OCI-LY3 (cell line): ENCODE data around the gene RGS8.

Experiments used
- H2AFZ ChIP-seq: fragments of 200-600, 300-600 bp; shearing (Covaris generic); 2 replicates; pipeline ENCODE4 v1.6.0; 2014; ENCODE audit warnings: antibody characterized with exemption, low read depth, low read length
- H3K27ac ChIP-seq: fragments of 200-600, 300-600 bp; sonication (generic); 2 replicates; pipeline ENCODE4 v1.5.1; 2014; ENCODE audit warnings: mild to moderate bottlenecking, low read length, moderate library complexity, mixed read lengths
- H3K27me3 ChIP-seq: fragments of 200-600, 300-600 bp; sonication (generic); 2 replicates; pipeline ENCODE4 v1.6.1; 2014; ENCODE audit warnings: low read depth, low read length, mixed read lengths
- H3K36me3 ChIP-seq: fragments of 200-600, 300-600 bp; sonication (generic); replicated peaks from 2 replicates; pipeline ENCODE3; 2014; ENCODE audit warnings: low read depth, low read length, mixed read lengths
- H3K4me1 ChIP-seq: fragments of 300-600, 200-600 bp; sonication (generic); 2 replicates; pipeline ENCODE4 v1.6.1; 2014; ENCODE audit warnings: low read length, mixed read lengths
- H3K4me2 ChIP-seq: fragments of 200-600, 300-600 bp; sonication (generic); 2 replicates; pipeline ENCODE4 v1.6.1; 2014; ENCODE audit warnings: low read length, mixed read lengths
- H3K4me3 ChIP-seq: fragments of 300-600, 200-600 bp; sonication (generic); 2 replicates; pipeline ENCODE4 v1.5.1; 2014; ENCODE audit warnings: antibody characterized with exemption, mild to moderate bottlenecking, low read length, moderate library complexity
- H3K79me2 ChIP-seq: fragments of 300-600, 200-600 bp; shearing (Covaris generic); 2 replicates; pipeline ENCODE4 v1.6.1; 2014; ENCODE audit warnings: mild to moderate bottlenecking, low read length, mixed read lengths
- H3K9ac ChIP-seq: fragments of 300-600, 200-600 bp; shearing (Covaris generic); 2 replicates; pipeline ENCODE4 v1.6.0; 2014; ENCODE audit warnings: mild to moderate bottlenecking, low read length, moderate library complexity
- H3K9me3 ChIP-seq: fragments of 200-600, 300-600 bp; shearing (Covaris generic); 2 replicates; pipeline ENCODE4 v1.6.1; 2014; ENCODE audit warnings: low read length, mixed read lengths; ENCODE audit not compliant: insufficient read depth
- H4K20me1 ChIP-seq: fragments of 200-600, 300-600 bp; sonication (generic); 2 replicates; pipeline ENCODE4 v1.6.1; 2016; ENCODE audit warnings: low read length, mixed read lengths; ENCODE audit not compliant: insufficient read depth
- CTCF ChIP-seq: fragments of 200-600, 300-600 bp; sonication (generic); IDR thresholded peaks from 2 replicates; pipeline ENCODE4 v1.5.1; 2014; ENCODE audit warnings: antibody characterized with exemption, low read length, low read depth
- EZH2phosphoT487 ChIP-seq: fragments of 200-600 bp; shearing (Covaris generic); IDR thresholded peaks from 2 replicates; pipeline ENCODE4 v1.6.1; 2018; ENCODE audit warnings: antibody characterized with exemption, mixed run types, low read depth

Gene RGS8

GRCh38 chr1:182651339-182651724, 33.1 kb downstream of the RGS8 start:
- Histone ChIP-seq H3K79me2 (no peaks in the 10 kb centered on the region), H3K36me3 (no peaks in the 10 kb centered on the region), H3K4me1 (peaks cover 21% of the 10 kb centered on the region), H3K27me3 (peaks cover 4% of the 10 kb centered on the region; the same call in 1 of the 2 replicates), H3K4me3 (no peak overlapping the region), H4K20me1 (no peaks in the 10 kb centered on the region), H3K9me3 (no peaks in the 10 kb centered on the region), H2AFZ (no peak overlapping the region), H3K27ac (no peak overlapping the region), H3K4me2 (no peak overlapping the region), H3K9ac (no peak overlapping the region)
- TF ChIP-seq CTCF: no peak
- TF ChIP-seq EZH2phosphoT487: no peak

DNA sequence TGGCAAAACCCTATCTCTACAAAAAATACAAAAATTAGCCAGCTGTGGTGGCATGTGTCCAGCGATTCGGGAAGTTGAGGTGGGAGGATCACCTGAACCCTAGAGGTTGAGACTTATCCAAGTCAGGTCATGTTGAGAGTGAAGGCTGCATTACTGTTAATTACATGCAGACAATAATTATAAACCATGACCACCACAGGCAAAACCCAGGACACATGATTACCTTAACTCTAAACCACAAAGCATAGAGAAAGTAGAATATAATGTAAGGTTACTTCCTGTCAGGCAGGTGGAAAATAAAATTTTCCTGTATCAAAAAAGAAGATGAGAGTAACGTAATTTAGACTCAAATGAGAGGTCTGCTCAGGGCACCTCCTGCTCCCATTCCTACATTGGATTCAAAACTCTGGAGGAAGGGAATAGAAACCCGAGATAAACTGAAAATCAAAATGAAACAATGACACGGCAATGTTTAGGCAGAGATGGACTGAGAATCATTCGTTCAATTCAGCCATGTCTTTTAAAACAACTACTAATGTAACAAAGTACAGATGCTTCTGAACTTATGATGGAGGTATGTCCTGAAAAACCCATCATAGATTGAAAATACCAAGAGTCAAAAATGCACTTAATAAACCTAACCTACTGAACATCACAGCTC, 33.6 kb downstream of the RGS8 start:
- no peak overlapping the region for H3K27ac ChIP-seq
- TF ChIP-seq CTCF (no peak), EZH2phosphoT487 (no peak)
- H3K4me1 ChIP-seq: peaks cover 21% of the 10 kb centered on the region

DNA sequence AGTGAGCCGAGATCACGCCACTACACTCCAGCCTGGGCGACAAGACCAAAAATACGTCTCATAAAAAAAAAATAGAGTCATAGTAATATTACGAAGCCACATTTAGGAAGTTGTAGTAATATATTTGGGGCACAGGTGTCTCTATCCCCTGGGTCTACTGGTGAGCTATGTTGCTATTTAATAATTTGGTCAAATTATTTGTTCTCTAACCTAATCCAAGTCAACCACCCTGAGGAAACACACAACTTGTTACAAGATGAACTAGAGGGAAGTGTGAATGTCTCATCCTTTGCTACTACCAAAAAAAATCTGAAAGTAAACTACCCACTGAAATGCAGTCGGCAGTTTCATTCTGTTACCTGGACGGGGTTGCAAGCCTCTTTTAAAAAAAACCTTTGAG, 35.3 kb downstream of the RGS8 start:
- Histone ChIP-seq H3K4me2 (peak overlapping the region; percentile 51), H3K36me3 (no peaks in the 10 kb centered on the region), H3K4me1 (peaks cover 31% of the 10 kb centered on the region), H2AFZ (peak overlapping the region; percentile 28; the same call in 1 of the 2 replicates), H4K20me1 (no peaks in the 10 kb centered on the region), H3K9me3 (no peaks in the 10 kb centered on the region), H3K4me3 (peak overlapping the region; percentile 44), H3K27ac (no peak overlapping the region), H3K79me2 (no peaks in the 10 kb centered on the region), H3K27me3 (0 out of 2 replicates have a peak, but pooled peaks cover 4% of the 10 kb centered on the region), H3K9ac (0 out of 2 replicates have a peak overlapping the region, but pooled peaks have one; percentile 15)
- TF ChIP-seq EZH2phosphoT487 (no peak), CTCF (0 out of 2 replicates have a peak, but pooled peaks have one; percentile 9)

More for the DNA sequence above, 33.6 kb downstream of the RGS8 start:
- Histone ChIP-seq H3K9ac (no peak overlapping the region), H3K27me3 (0 out of 2 replicates have a peak, but pooled peaks cover 4% of the 10 kb centered on the region), H3K9me3 (no peaks in the 10 kb centered on the region), H3K4me2 (peak overlapping the region; percentile 16), H3K4me3 (no peak overlapping the region), H3K36me3 (no peaks in the 10 kb centered on the region), H4K20me1 (no peaks in the 10 kb centered on the region), H2AFZ (no peak overlapping the region; the same call in 1 of the 2 replicates), H3K79me2 (no peaks in the 10 kb centered on the region)

DNA sequence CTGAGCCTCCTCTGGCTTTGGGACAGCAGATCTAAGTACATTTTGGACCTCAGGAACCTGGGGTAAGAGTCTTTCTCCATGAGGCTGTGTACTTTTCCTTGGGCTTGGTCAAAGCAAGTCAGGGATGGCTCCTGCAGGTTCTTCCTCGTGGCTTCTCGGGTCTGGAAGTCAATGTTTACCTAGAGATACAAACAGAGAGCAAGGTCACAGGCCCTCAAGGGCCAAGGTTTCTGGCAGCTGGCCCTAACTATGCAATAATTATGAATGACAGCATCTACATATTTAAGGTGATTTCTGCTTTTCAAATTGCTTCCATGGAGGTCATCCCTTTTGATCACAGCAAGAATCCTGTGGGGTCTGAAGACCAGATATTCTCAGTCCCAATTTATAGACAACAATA, 37.6 kb downstream of the RGS8 start:
- Histone ChIP-seq H3K4me2 (no peak overlapping the region), H3K9ac (no peak overlapping the region), H3K79me2 (no peaks in the 10 kb centered on the region), H3K4me3 (no peak overlapping the region), H3K9me3 (no peaks in the 10 kb centered on the region), H3K4me1 (peaks cover 31% of the 10 kb centered on the region), H3K27me3 (0 out of 2 replicates have a peak, but pooled peaks cover 4% of the 10 kb centered on the region), H3K27ac (no peak overlapping the region), H2AFZ (no peak overlapping the region), H3K36me3 (no peaks in the 10 kb centered on the region), H4K20me1 (no peaks in the 10 kb centered on the region)
- no peak for TF ChIP-seq CTCF
- TF ChIP-seq EZH2phosphoT487: no peak
